ENCODE results near the gene GPR6.

Gene GPR6, protein sequence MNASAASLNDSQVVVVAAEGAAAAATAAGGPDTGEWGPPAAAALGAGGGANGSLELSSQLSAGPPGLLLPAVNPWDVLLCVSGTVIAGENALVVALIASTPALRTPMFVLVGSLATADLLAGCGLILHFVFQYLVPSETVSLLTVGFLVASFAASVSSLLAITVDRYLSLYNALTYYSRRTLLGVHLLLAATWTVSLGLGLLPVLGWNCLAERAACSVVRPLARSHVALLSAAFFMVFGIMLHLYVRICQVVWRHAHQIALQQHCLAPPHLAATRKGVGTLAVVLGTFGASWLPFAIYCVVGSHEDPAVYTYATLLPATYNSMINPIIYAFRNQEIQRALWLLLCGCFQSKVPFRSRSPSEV

DNA sequence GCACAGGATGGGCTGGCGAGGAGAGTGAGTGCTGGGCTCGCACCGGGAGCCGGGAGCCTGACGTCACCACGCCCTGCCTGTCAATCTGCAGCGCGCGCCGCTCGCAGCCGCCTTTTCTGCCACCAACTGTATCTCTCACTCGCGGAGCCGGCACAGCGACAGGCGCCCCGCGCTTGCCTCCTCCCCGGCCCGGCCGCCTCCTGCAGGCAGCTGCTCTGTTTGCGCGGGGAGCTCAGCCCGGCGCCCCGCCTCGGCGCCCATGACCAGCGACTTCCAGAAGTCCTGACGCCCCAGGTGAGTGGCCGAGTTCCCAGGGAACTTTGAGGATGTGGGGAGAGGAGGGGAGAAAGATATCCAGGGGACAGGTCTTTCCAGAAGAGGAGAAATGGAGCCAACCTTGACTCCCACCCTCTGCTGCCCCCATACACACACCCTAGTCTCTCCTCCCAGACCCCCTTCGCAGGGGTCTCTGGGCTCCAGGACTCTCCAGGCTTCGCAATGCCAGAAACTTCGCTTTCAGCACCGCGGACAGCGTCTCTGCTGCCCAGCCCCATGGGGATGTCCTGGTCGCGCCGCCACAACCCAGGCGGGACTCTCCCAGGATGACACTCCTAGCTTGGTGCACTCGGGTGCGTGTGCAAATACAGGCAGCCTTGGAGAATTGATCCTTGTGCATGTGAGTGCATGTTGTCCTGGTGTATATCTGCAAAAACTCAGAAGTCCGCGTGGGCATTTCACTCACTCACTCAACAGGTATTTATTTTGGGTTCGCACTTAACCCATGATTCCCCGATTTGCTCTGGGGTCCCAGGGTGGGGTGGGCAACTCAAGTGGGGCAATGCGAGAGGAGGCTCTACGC lies at the start of gene GPR6:
Gene GPR6, plus strand, starts transcription at position 138 of the 859 bp plus-strand sequence. CDS start 802 bp downstream, outside the sequence.
- TF ChIP-seq, protein P1, sequence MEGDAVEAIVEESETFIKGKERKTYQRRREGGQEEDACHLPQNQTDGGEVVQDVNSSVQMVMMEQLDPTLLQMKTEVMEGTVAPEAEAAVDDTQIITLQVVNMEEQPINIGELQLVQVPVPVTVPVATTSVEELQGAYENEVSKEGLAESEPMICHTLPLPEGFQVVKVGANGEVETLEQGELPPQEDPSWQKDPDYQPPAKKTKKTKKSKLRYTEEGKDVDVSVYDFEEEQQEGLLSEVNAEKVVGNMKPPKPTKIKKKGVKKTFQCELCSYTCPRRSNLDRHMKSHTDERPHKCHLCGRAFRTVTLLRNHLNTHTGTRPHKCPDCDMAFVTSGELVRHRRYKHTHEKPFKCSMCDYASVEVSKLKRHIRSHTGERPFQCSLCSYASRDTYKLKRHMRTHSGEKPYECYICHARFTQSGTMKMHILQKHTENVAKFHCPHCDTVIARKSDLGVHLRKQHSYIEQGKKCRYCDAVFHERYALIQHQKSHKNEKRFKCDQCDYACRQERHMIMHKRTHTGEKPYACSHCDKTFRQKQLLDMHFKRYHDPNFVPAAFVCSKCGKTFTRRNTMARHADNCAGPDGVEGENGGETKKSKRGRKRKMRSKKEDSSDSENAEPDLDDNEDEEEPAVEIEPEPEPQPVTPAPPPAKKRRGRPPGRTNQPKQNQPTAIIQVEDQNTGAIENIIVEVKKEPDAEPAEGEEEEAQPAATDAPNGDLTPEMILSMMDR (IDR thresholded peaks at IDR 0.05) = no peak

DNA sequence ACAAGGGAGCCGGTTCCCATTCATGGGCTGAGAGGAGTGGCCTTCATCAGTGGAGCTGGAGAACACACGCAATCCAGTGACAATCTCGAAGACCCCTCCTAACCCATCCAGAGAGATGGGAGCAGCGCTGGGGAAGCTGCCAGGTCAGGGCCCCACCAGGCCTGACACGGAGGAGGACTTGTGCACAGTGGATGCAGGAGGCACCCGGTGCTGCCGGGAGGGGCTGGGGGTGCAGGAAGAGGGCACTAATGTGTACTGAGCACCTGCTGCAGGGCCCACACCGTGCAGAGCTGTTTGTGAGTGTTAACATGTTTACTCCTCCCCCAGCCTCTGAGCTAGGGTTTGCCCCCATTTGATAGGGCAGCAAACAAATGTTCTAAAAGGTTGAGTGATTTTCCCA lies 43.8 kb upstream of the GPR6 start:
- TF ChIP-seq, protein P1 (IDR thresholded peaks at IDR 0.05) = no peak

DNA sequence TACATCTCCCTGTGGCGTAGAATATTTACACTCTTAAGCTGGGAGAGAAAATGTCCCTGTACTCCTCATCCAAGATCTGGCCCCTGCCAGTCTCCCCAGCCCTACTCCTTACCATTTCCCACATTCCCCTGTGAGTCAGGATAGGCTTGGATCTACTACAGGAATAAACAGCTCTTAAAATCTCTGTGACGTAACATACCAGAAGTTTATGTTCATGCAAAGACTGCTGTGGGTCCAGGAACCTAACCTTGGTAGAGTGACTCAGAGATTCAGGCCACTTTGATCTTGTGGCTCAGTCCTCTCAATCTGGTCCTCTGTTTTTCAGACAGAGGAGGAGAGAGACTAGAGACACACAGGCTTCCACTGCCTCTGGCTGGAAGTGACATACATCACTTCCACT lies 38.5 kb upstream of the GPR6 start:
- TF ChIP-seq, protein P1 (IDR thresholded peaks at IDR 0.05) = no peak

DNA sequence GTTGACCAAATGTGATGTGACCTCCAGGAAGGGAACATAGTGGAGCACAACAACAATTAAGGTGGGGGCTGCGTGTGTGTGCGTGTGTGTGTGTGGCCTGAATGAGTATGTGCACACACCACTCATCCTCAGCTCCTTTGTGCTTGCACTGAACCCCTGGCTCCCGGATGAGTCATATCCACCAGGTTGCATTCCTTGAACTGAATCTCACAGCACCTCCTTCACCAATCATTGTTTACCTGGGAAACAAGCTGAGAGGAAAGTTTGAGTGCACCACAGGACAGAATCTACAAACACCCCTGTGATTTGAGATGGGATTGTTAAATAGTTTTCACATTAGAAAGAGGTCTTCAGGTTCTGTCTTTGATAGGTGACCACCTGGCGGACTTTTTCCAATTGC lies 33.7 kb upstream of the GPR6 start:
- TF ChIP-seq, protein P1 (IDR thresholded peaks at IDR 0.05) = no peak

DNA sequence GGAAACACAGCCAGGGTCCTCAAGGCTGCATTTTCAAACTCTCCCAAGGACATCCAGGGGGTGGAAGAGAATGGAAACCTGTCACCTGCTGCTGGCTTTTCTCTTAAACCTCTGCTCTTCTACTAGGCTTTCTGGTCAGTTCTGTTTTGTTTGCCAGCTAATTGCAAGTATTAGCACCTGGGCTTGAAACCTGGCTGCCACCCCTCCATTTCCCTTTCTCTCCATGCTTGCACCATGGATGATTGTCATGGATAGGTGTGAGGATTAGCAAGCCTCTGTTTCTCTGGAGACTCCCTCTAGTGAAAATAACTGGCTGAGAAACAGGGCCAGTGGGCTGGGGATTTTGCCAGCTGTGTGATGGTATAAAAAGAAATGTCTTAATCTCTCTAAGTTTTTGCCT lies 33.0 kb upstream of the GPR6 start:
- TF ChIP-seq, protein P1 (IDR thresholded peaks at IDR 0.05) = no peak

DNA sequence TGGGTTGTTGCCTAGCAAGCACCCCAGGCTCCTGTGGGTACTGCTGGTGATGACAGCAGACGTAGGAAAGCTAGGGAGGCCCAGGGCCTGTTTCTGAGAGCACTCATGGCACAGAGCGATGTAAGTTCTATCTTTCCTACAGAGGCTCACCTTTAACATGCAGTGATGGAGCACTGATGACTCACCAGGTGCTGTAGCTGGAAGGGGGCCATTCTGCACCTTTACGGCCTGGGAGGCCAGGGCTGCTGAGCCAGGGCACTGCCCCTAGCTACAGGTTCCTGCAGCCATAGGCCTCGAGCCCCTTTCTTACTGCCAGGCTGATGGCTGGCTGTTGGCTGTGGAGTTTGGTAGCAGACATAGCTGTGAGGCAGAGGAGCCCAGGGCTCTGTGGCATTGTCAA lies 31.1 kb upstream of the GPR6 start:
- TF ChIP-seq, protein P1 (IDR thresholded peaks at IDR 0.05) = no peak

DNA sequence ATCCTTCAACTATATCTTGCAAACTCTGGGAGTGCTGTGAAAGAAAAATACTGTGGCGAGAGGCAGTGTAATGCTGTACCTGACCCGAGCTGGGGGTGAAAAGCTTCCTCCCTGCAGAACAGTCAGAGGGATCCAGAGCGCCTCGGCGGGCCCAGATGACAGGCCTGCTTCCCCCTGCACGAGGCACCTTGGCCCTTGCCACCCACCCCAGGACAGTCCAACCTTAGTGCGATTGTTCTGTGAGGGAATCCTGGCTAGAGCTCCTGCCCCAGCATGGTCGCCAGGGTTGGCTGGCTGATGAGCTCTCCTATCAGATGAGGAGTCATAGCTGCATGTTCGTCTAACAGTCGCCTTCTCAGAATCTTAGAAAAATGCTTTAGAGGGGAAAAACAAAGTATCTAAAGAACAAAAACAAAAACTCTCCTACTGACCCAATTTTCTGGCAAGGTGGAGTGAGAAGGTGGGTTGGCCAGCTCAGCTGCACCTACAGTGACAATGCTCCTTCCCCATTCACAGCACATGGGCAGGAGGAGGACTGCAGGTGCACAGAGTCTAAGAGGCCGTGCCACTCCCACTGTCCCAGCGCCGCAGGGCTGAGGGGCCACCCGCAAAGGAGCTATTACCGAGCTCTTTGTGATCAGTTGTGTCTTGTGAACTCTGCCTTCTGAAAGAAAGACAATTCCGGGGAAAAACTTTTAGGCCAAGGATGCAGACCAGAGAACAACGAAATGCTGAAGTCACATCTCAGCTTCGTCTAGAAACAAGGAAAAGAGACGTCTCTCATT lies 28.6 kb upstream of the GPR6 start:
- TF ChIP-seq, protein P1 (IDR thresholded peaks at IDR 0.05) = no peak

Measured in LNCAP (cell line).